ENCODE measurements around the gene CMIP.

- no peak for TF ChIP-seq CTCF (IDR thresholded peaks at IDR 0.05; ENCODE audit: borderline replicate concordance, extremely low read depth, low read length, poor library complexity, severe bottlenecking)
- TF ChIP-seq EZH2 (IDR thresholded peaks at IDR 0.05; ENCODE audit: borderline replicate concordance, low read depth, low read length, severe bottlenecking) = no peak
Measured at GRCh38 chr16:81520151-81520470, 75.5 kb downstream of the CMIP start.
